GM21447 (cell line): Measurements from ENCODE around the gene CD22.

Source experiments
- ATAC-seq: cut with Tn5 transposase; IDR thresholded peaks from one replicate; pipeline ENCODE4 v1.9.1; 2021; ENCODE audit not compliant: unreplicated experiment

The CD22 gene

DNA sequence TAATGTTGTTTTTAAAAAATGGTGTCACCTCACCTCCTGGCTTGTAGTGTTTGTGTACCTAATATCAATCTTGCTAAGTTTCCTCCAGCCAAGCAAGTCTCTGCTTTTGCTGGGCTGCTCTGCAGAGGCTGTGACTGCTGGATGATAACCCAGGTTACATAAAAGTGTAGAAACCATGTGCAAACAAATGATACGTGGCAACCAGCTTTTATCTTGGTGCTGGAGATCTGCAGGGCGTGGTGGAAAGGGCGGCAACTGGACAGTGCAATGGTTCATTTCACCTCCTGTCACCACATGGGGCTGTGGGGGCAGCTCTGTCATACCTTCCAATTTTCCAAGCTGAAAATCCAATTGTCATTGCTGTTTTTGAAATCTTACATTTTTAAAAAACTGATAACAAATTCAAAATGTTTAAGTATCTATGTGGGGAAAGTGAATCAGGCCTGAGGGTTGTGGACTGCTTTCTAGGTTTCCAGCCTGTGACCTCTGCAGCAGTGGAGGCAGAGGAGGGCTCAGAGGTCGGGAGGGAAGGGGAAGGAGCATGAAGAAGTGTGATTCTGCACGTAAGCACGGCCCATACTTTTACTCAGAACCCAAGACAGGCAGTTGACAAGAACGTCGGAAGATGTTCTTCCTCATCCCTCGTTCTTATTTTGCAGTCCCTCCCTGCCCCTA, 51.6 kb downstream of the CD22 start:
- no peak for ATAC-seq

DNA sequence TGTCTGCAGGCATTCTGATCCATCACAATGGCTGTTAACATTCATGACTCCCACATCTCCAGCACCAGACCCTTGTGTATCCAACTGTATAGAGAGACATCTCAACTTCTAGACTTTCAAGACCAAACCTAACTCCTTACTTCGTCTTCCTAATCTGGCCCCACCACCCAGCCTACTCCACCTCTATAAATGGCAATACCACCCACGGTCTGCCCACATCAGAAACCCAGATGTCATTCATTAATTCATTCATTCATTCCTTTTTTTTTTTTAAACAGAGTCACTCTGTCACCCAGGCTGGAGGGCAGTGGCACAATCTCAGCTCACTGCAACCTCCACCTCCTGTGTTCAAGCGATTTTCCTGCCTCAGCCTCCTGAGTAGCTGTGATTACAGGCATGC, 52.3 kb downstream of the CD22 start:
- ATAC-seq: no peak

DNA sequence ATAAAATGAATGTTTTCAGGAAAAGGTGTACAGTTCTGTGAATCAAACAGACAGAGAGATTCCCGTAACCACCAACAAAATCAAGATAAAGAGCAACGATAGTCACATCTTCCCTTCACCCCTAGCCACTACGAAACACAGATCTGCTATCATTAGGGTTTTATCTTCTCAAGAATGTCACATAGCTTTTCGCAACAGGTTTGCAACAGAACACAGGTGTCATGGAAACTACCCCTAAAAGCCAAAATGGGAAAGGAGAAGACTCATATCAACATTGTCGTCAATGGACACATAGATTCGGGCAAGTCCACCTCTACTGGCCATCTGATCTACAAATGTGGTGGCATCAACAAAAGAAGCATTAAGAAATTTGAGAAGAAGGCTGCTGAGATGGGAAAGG, 52.9 kb downstream of the CD22 start:
- no peak for ATAC-seq

DNA sequence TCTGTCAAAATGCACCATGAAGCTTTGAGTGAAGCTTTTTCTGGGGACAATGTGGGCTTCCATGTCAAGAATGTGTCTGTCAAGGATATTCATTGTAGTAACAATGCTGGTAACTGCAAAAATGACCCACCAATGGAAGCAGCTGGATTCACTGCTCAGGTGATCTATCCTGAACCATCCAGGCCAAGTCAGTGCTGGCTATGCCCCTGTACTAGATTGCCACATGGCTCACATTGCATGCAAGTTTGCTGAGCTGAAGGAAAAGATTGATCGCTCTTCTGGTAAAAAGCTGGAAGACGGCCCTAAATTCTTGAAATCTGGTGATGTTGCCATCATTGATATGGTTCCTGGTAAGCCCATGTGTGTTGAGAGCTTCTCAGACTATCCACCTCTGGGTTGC, 54.5 kb downstream of the CD22 start:
- ATAC-seq: no peak

DNA sequence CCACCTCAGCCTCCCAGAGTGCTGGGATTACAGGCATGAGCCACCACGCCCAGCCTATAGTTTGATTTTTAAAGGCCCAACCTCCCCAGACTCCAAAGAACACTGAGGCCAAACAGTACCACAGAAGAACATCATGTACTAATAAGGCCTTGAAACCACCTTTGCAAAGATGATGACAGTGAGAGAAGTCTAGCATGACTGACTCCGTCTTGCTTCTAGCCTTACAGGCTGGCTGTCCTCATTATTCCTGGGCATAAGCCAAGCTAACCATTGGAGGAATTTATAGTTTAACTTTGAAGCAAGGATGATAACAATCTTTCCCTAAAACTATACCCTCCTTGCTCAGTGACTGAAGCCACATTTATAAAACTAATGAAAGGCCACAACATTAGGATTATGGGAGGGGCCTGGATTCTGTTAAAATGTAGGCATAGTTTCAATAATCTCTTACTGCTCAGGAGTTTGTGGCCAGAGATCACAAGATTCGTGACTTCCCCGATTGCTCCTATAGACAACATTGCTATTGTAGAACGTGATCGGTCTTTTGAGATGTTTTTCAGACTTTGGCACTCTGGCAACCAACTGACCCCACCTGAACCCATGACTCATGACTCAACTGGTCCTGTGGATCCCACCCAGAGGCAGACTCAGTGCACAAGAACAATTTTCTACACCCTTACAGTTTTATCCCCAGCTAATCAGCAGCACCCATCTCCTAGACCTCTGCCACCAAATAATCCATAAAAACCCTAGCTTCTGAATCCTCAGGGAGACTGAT, 59.5 kb downstream of the CD22 start:
- ATAC-seq: no peak

DNA sequence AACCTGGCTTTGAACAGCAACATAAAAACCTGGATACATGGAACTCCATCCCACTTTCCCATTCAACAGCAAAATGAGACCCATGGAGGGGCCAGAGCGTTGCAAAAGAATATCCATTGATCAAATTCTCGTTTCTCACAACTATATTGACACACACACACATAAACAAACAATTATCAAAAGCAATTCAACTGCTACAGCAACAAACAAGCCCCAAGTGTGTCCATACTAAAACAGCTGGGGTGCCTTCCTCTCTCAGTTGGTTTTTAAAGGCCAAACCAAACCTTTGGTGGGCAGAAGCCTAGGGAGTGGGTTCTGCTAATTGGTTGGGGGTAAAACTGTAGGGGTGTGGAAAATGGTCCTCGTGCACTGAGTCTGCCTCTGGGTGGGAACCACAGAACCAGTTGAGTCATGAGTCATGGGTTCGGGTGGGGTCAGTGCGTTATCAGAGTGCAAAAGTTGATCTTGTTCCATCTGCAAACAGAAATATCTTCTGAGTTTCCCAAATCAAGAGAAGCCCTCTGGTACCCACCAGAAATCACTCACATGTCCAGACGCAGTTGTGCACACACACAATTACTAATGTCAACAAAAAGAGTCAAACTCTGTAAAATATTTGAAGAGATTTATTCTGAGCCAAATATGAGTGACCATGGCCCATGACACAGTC, 60.3 kb downstream of the CD22 start:
- no peak for ATAC-seq

DNA sequence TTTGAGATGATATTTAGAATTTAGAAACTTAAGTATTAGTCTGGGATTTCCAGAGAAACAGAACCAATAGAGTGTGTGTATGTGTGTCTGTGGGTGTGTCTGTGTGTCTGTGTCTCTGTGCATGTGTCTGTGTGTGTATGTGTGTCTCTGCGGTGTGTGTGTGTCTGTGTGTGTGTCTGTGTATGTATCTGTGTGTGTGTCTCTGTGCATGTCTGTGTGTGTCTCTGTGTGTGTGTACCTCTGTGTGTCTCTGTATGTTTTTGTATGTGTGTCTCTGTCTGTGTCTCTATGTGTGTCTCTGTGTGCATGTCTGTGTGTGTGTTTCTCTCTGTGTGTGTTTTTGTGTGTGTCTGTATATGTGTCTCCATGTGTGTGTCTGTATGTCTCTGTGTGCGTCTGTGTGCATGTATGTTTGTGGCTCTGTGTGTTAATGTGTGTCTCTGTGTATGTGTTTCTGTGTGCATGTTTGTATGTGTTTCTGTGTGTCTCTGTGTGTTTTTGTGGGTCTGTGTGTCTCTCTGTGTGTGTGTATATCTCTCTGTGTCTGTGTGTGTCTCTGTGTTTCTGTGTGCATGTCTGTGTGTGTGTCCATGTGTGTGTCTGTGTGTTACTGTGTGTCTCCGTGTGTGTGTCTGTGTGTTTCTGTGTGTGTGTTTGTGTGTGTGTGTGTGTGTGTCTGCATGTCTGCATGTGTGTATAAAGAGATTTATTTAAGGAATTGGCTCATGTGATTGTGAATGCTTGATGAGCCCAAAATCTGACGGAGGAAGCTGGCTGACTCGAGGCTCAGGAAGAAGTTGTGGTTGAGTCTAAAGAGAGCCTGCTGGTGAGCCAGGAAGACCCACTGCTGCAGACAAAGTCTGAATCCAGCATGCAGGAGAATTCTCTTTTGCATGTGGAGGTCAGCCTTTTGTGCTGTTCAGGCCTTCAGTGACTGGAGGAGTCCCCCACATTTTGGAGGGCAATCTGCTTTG, 64.0 kb downstream of the CD22 start:
- no peak for ATAC-seq

DNA sequence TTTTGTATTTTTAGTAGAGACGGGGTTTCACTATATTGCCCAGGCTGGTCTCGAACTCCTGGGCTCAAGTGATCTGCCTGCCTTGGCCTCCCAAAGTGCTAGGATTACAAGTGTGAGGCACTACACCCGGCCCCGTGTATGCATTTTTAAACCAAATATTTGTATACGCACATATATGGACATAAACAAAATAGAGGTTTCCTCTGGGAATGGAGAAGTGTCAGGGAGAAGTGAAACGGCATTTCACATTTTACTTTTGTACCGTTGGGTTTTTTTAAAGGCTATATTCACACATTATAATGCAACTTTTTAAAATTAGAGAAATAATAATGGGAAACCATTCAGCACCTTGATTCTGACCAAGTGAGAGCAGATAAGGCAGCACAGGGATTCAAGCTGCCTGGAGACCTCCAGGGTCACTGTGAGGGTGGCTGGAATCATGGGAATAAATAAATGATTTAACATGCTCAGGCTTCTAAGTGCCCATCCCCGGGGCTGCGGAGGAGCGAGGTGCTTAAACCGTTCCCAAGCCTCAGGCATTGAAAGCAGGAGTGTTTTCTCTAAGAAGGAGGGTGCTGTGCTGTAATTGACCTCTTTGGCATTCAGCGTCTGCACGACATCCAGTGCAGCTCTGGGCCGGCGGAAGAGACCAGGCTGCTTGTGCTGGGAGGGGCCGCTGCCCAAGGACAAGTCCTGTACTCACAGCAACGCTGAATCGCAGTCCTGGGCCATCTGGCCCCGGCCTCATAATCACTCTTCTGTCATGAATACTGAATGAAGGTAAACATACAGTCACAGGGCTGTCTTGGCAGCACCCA, 66.6 kb downstream of the CD22 start:
- ATAC-seq: no peak

DNA sequence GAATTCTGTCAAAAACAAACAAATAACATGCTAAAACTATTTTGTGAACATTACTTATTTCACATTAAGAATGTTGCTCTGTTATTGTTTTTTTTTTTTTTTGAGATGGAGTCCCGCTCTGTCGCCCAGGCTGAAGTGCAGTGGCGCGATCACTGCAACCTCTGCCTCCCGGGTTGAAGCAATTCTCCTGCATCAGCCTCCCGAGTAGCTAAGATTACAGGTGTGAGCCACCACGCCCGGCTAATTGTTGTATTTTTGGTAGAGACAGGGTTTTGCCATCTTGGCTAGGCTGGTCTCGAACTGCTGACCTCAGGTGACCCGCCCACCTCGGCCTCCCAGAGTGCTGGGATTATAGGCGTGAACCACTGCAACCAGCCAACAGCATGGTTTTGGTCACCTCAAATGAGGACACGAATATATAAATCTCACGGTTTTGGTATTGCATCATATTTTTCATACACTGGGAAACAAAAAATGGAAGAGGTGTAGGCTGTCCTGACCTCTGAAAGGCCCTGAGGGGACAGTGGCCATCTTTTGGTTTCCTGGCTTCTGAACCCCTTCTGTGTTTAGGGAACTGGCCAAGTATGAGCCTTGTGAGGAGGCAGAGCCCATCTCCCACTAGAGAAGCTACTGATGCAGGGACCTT, 67.4 kb downstream of the CD22 start:
- no peak for ATAC-seq
